Smooth muscle cell (in vitro differentiated cells): ENCODE data around the gene DEXI. TPM values are rescaled to one million over a fixed set of nuclear protein-coding genes. Genes with fewer than 3 reads are reported as not detected.

Experiments used
- DNase-seq: peaks from one replicate; lab custom pipeline; 2025; ENCODE audit not compliant: unreplicated experiment; lab: John Stamatoyannopoulos, UW
- H2AFZ ChIP-seq: fragments of 200-600 bp; sonication (generic); 2 replicates; pipeline ENCODE4 v1.6.0; 2016; ENCODE audit warnings: antibody characterized with exemption, low read depth, mild to moderate bottlenecking
- H3F3A ChIP-seq: fragments of 200-600 bp; sonication (generic); 2 replicates; pipeline ENCODE4 v1.6.0; 2017; ENCODE audit warnings: antibody characterized with exemption, low read depth
- H3K27ac ChIP-seq: fragments of 200-600 bp; sonication (generic); 2 replicates; pipeline ENCODE4 v1.5.1; 2016; ENCODE audit warnings: low read depth, mild to moderate bottlenecking
- H3K27me3 ChIP-seq: fragments of 200-600 bp; sonication (generic); 2 replicates; pipeline ENCODE4 v1.6.1; 2016; ENCODE audit warnings: low read depth, mild to moderate bottlenecking
- H3K36me3 ChIP-seq: fragments of 200-600 bp; sonication (generic); 2 replicates; pipeline ENCODE4 v1.5.1; 2016; ENCODE audit warnings: low read depth
- H3K4me1 ChIP-seq: fragments of 200-600 bp; sonication (generic); 2 replicates; pipeline ENCODE4 v1.5.1; 2016; ENCODE audit warnings: low read depth
- H3K4me2 ChIP-seq: fragments of 200-600 bp; sonication (generic); 2 replicates; pipeline ENCODE4 v1.6.0; 2016; ENCODE audit warnings: mild to moderate bottlenecking
- H3K4me3 ChIP-seq: fragments of 200-600 bp; sonication (generic); 2 replicates; pipeline ENCODE4 v1.5.1; 2016; ENCODE audit warnings: mild to moderate bottlenecking
- H3K79me2 ChIP-seq: fragments of 200-600 bp; sonication (generic); 2 replicates; pipeline ENCODE4 v1.6.0; 2016; ENCODE audit warnings: low read depth, mild to moderate bottlenecking
- H3K9ac ChIP-seq: fragments of 200-600 bp; sonication (generic); 2 replicates; pipeline ENCODE4 v1.6.0; 2016; ENCODE audit warnings: low read depth
- H3K9me3 ChIP-seq: fragments of 200-600 bp; sonication (generic); replicated peaks from 2 replicates; pipeline ENCODE4 v1.5.1; 2016; ENCODE audit warnings: low read depth
- H4K20me1 ChIP-seq: fragments of 200-600 bp; sonication (generic); 2 replicates; pipeline ENCODE4 v1.6.0; 2016; ENCODE audit warnings: low read depth
- CTCF ChIP-seq: fragments of 200-600 bp; sonication (generic); IDR thresholded peaks from 2 replicates; pipeline ENCODE4 v1.5.1; 2017; ENCODE audit warnings: borderline replicate concordance, mild to moderate bottlenecking, antibody characterized with exemption; ENCODE audit not compliant: insufficient read depth, poor library complexity, severe bottlenecking
- WGBS: methylation state at CpG from one replicate; pipeline ENCODE4 v1.1.7; 2016; ENCODE audit warnings: low lambda C conversion rate; 5-methylcytosine and 5-hydroxymethylcytosine counted together
- polyA plus RNA-seq: library from polyadenylated mRNA; unstranded; fragments of >200 nt; fragmentation: Nextera tagmentation; extraction: Ambion mirVana; gene quantifications from 2 replicates; pipeline ENCODE4 v1.2.1, GENCODE V29; 2016
- total RNA-seq: library from RNA; depleted of rRNA; stranded (reverse); fragments of >200 nt; gene quantifications from 2 replicates; pipeline ENCODE4 v1.2.3, GENCODE V29; 2014

DEXI gene
- total and polyA plus RNA-seq, 2 experiments from 2014 or later = 58.5 to 71.8 TPM

- Histone ChIP-seq H3K9me3 (no peaks in the 10 kb centered on the region), H4K20me1 (peaks cover 14% of the 10 kb centered on the region), H3K36me3 (peaks cover 3% of the 10 kb centered on the region), H3K9ac (no peak overlapping the region), H3K4me2 (no peak overlapping the region), H3K4me3 (no peak overlapping the region), H3K79me2 (no peaks in the 10 kb centered on the region), H3K27me3 (no peaks in the 10 kb centered on the region), H3K4me1 (no peaks in the 10 kb centered on the region), H3K27ac (no peak overlapping the region), H3F3A (no peaks in the 10 kb centered on the region), H2AFZ (no peak overlapping the region)
- TF ChIP-seq CTCF = no peak
- no peak for DNase-seq
- 96% methylated on average over 15 of the region's 15 CpGs for WGBS
Measured at GRCh38 chr16:10920726-10921427, 21.4 kb downstream of the DEXI start.

- Histone ChIP-seq H3K27ac (no peak overlapping the region), H3K4me1 (no peaks in the 10 kb centered on the region), H3K36me3 (no peaks in the 10 kb centered on the region), H3K4me3 (no peak overlapping the region), H3K9me3 (no peaks in the 10 kb centered on the region), H3K4me2 (no peak overlapping the region), H4K20me1 (peaks cover 4% of the 10 kb centered on the region), H3K9ac (no peak overlapping the region), H3F3A (no peaks in the 10 kb centered on the region), H3K79me2 (no peaks in the 10 kb centered on the region), H3K27me3 (no peaks in the 10 kb centered on the region), H2AFZ (no peak overlapping the region)
- TF ChIP-seq CTCF = no peak
- no peak for DNase-seq
- WGBS = 59% methylated on average over 7 of the region's 7 CpGs
Measured at GRCh38 chr16:10919003-10919351, 23.3 kb downstream of the DEXI start.

- Histone ChIP-seq H3K4me2 (peak overlapping the region; percentile 78), H3K9ac (no peak overlapping the region), H3F3A (no peaks in the 10 kb centered on the region), H3K27me3 (no peaks in the 10 kb centered on the region), H3K9me3 (no peaks in the 10 kb centered on the region), H3K27ac (no peak overlapping the region), H3K36me3 (no peaks in the 10 kb centered on the region), H3K4me3 (no peak overlapping the region), H2AFZ (no peak overlapping the region), H3K4me1 (no peaks in the 10 kb centered on the region), H3K79me2 (no peaks in the 10 kb centered on the region), H4K20me1 (peaks cover 4% of the 10 kb centered on the region)
- TF ChIP-seq CTCF = peak; percentile 92
- 53% methylated on average over 21 of the region's 21 CpGs for WGBS
- DNase-seq = peak; percentile 67
Measured at GRCh38 chr16:10918294-10919002, 23.8 kb downstream of the DEXI start.
